Caco-2 (cell line): ENCODE data around the gene TMEM156. TPM values are rescaled to one million over a fixed set of nuclear protein-coding genes. Genes with fewer than 3 reads are reported as not detected.

Experiments used
- Bru-seq: library from RNA; stranded (reverse); fragments of 400-500 nt; gene quantifications from one replicate; lab custom pipeline; 2021; lab: Mats Ljungman, UMichigan
- BruChase-seq, 2 experiments: library from RNA; stranded (reverse); fragments of 400-500 nt; gene quantifications; one replicate each; lab custom pipeline; 2021; lab: Mats Ljungman, UMichigan
- BruUV-seq: library from RNA; stranded (reverse); fragments of 400-500 nt; replicated peaks from 2 replicates; lab custom pipeline; 2021; lab: Mats Ljungman, UMichigan
- CTCF ChIA-PET: fragments of 300-600 bp; sonication (Branson Sonifier 250); formaldehyde crosslinking; loops from one replicate; lab custom pipeline; 2022; ENCODE audit warnings: antibody characterized with exemption; lab: Charles Lee
- POLR2A ChIA-PET: fragments of 300-600 bp; sonication (Branson Sonifier 250); formaldehyde crosslinking; loops from one replicate; lab custom pipeline; 2022; ENCODE audit warnings: antibody characterized with exemption; lab: Charles Lee
- DNase-seq, 2 experiments: peaks; one replicate each; pipeline versions ENCODE4 v3.0.0 to v3.0.0-alpha.2; 2020 to 2022
- H3K27me3 ChIP-seq: replicated peaks from 2 replicates; pipeline ENCODE4 v1.6.0; 2011; ENCODE audit warnings: low read length; ENCODE audit not compliant: control insufficient read depth, insufficient read depth
- H3K36me3 ChIP-seq: 2 replicates; pipeline ENCODE4 v1.5.1; 2011; ENCODE audit warnings: low read length; ENCODE audit not compliant: control insufficient read depth, insufficient read depth
- H3K4me1 ChIP-seq: fragments of 250-450 bp; sonication (Bioruptor Pico); 2 replicates; pipeline ENCODE4 v1.5.1; 2020; ENCODE audit warnings: mild to moderate bottlenecking
- H3K4me3 ChIP-seq: 2 replicates; pipeline ENCODE4 v1.5.1; 2011; ENCODE audit warnings: low read depth, mild to moderate bottlenecking, control low read depth, low read length
- H3K9me3 ChIP-seq: fragments of 250-450 bp; sonication (Bioruptor Pico); 2 replicates; pipeline ENCODE4 v1.5.1; 2020; ENCODE audit warnings: mild to moderate bottlenecking, moderate library complexity
- H3K27ac Mint-ChIP-seq: one replicate; pipeline ENCODE4 v1.8.0; 2022; ENCODE audit warnings: mixed read lengths; ENCODE audit not compliant: unreplicated experiment
- H3K27me3 Mint-ChIP-seq: one replicate; pipeline ENCODE4 v1.8.0; 2022; ENCODE audit warnings: mixed read lengths; ENCODE audit not compliant: insufficient read depth, unreplicated experiment
- H3K36me3 Mint-ChIP-seq: one replicate; pipeline ENCODE4 v1.8.0; 2022; ENCODE audit warnings: mild to moderate bottlenecking, mixed read lengths; ENCODE audit not compliant: insufficient read depth, unreplicated experiment
- H3K4me1 Mint-ChIP-seq: one replicate; pipeline ENCODE4 v1.8.0; 2022; ENCODE audit warnings: low read depth, mixed read lengths; ENCODE audit not compliant: unreplicated experiment
- H3K4me3 Mint-ChIP-seq: one replicate; pipeline ENCODE4 v1.8.0; 2022; ENCODE audit warnings: mild to moderate bottlenecking, moderate library complexity, mixed read lengths; ENCODE audit not compliant: unreplicated experiment
- H3K9me3 Mint-ChIP-seq: one replicate; pipeline ENCODE4 v1.8.0; 2022; ENCODE audit warnings: mixed read lengths; ENCODE audit not compliant: unreplicated experiment
- intact Hi-C: fragments of 100-400 bp; cut with micrococcal nuclease; formaldehyde crosslinking; loops from one replicate; pipeline ENCODE4 v1.10.0; 2022; ENCODE audit not compliant: unreplicated experiment
- long read RNA-seq: library from polyadenylated mRNA; stranded (forward); transcript quantifications from one replicate; pipeline ENCODE4 v2.0.0, GENCODE V29; 2022
- total RNA-seq: library from RNA; stranded (reverse); gene quantifications from 2 replicates; pipeline ENCODE4 v1.2.3, GENCODE V29; 2022
- TF ChIP-seq, protein P1 (sequence below), 2 experiments: fragments of 200-600 bp in 1 of 2; IDR thresholded peaks; 1 replicate in 1 of 2; 2 replicates in 1 of 2; pipeline versions ENCODE4 v1.5.1 to v1.8.0; 2011 to 2022; ENCODE audit warnings: antibody characterized with exemption in 1 of 2, control low read depth in 1 of 2, inconsistent platforms in 1 of 2, low read depth in 1 of 2, low read length in 1 of 2, mild to moderate bottlenecking in 1 of 2, moderate library complexity in 1 of 2; ENCODE audit not compliant: insufficient read depth in 1 of 2, severe bottlenecking in 1 of 2, unreplicated experiment in 1 of 2

Gene TMEM156, protein sequence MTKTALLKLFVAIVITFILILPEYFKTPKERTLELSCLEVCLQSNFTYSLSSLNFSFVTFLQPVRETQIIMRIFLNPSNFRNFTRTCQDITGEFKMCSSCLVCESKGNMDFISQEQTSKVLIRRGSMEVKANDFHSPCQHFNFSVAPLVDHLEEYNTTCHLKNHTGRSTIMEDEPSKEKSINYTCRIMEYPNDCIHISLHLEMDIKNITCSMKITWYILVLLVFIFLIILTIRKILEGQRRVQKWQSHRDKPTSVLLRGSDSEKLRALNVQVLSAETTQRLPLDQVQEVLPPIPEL
- total RNA-seq (not detected in 2 replicates), Bru-seq, nascent RNA (percentile 4 among the genes with signal in this experiment), BruChase-seq, experiment 1, labeled RNA remaining after a 2-hour chase (percentile 9 among the genes with signal in this experiment), BruChase-seq, experiment 2, labeled RNA remaining after a 6-hour chase (percentile 5 among the genes with signal in this experiment)
- long read RNA-seq = 0 reads

DNA sequence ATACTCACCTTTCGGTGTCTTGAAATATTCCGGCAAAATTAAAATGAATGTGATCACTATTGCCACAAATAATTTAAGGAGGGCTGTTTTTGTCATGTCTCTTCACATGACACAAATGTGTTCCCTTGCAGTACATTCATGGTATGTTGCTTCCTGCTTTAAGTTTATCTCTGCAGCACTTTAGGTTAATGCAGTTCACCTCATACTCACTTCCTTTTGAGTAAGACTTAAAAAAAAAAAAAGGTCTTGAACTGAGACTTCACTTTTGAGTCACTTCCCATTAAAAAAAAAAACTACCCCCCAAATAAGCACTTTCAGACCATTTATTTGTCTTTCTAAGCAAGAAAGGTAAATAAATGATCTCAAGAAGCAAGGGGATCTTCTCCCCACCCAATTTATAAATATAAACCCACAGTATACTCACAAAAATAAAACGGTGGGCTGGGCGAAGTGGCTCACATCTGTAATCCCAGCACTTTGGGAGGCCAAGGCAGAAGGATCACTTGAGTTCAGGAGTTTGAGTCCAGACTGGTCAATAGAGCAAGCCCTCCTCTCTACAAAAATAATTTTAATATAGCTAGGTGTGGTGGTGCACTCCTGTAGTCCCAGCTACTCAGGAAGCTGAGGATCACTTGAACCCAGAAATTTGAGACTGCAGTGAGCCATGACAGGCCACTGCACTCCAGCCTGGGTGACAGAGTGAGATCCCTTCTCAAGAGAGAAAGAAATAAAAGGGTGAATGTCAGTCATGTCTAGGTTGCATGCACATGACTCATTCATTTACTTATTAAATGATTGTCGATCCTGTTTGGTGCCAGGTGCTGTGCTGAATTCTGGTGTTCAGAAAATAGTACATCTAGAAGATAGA lies at the start of gene TMEM156:
TSS of gene TMEM156 (minus strand) at position 192 of the 868 bp plus-strand sequence. CDS start at position 96, 96 bp downstream.
- no TSS peak for BruUV-seq
- Mint-ChIP-seq H3K27ac (no peak within 1 kb of the TSS), H3K36me3 (no peaks in the 10 kb centered on the region), H3K4me1 (peaks cover 8% of the 10 kb centered on the region), H3K27me3 (no peaks in the 10 kb centered on the region), H3K9me3 (no peaks in the 10 kb centered on the region), H3K4me3 (no peak within 1 kb of the TSS)
- no peaks in the 10 kb centered on the region for H3K27me3 ChIP-seq
- no peak for DNase-seq
- CTCF ChIA-PET = no interaction called here
- TF ChIP-seq, protein P1, sequence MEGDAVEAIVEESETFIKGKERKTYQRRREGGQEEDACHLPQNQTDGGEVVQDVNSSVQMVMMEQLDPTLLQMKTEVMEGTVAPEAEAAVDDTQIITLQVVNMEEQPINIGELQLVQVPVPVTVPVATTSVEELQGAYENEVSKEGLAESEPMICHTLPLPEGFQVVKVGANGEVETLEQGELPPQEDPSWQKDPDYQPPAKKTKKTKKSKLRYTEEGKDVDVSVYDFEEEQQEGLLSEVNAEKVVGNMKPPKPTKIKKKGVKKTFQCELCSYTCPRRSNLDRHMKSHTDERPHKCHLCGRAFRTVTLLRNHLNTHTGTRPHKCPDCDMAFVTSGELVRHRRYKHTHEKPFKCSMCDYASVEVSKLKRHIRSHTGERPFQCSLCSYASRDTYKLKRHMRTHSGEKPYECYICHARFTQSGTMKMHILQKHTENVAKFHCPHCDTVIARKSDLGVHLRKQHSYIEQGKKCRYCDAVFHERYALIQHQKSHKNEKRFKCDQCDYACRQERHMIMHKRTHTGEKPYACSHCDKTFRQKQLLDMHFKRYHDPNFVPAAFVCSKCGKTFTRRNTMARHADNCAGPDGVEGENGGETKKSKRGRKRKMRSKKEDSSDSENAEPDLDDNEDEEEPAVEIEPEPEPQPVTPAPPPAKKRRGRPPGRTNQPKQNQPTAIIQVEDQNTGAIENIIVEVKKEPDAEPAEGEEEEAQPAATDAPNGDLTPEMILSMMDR (IDR thresholded peaks at IDR 0.05; ENCODE audit: insufficient read depth in 1 of 2, low read depth in 1 of 2, low read length in 1 of 2, severe bottlenecking in 1 of 2, unreplicated experiment in 1 of 2) = no peak
- H3K36me3 ChIP-seq = no peaks in the 10 kb centered on the region
- H3K4me3 ChIP-seq = no peak within 1 kb of the TSS
- no peaks in the 10 kb centered on the region for H3K4me1 ChIP-seq
- POLR2A ChIA-PET = no interaction called here
- intact Hi-C loops = no loop called here
- no peaks in the 10 kb centered on the region for H3K9me3 ChIP-seq

DNA sequence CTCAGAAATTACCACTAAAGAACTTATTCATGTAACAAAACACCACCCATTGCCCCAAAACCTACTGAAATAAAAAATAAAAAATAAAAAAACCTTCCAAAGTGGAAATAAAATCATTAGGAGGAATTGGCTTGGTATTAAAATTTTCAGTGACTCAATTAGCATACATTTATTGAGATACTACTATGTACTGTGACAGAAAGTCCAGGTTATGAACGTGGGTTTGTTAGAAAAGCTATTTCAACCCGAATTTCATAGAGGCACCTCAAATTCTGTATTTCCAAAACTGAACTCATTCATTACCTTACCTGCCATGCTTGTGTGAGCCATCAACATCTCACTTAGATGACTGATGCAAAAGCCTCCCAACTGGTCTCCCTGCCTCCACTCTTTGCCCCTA lies 46.6 kb upstream of the TMEM156 start:
- no peak overlapping the region for H3K4me3 ChIP-seq
- H3K9me3 ChIP-seq = no peaks in the 10 kb centered on the region
- Mint-ChIP-seq H3K4me3 (no peak overlapping the region), H3K27ac (no peak overlapping the region), H3K4me1 (no peaks in the 10 kb centered on the region), H3K9me3 (no peaks in the 10 kb centered on the region), H3K27me3 (no peaks in the 10 kb centered on the region), H3K36me3 (peaks cover 42% of the 10 kb centered on the region)
- ChIA-PET CTCF (no interaction called here), POLR2A (no interaction called here)
- no TSS peak for BruUV-seq
- H3K27me3 ChIP-seq = no peaks in the 10 kb centered on the region
- no peak for DNase-seq
- TF ChIP-seq, protein P1 (IDR thresholded peaks at IDR 0.05; ENCODE audit: insufficient read depth in 1 of 2, low read depth in 1 of 2, low read length in 1 of 2, severe bottlenecking in 1 of 2, unreplicated experiment in 1 of 2) = no peak
- H3K36me3 ChIP-seq = no peaks in the 10 kb centered on the region
- no peaks in the 10 kb centered on the region for H3K4me1 ChIP-seq
- intact Hi-C loops = no loop called here

DNA sequence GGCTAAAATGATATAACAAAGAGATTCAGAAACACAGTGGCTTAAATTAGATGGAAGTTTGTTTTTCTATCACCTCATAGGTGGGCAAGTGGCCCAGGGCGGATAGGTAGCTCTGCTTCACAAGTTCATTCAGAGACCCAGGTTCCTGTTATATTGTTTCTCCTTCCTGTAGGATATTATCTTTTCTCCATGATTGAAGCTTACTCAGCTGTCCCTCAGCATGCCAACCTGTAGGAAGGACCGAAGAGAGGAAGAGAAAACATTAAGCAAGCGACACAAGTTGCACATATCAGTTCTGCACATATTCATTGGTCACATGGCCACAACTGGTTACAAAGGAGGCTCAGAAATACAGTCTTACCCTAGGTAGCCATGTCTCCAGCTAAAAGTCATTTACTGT lies 36.7 kb upstream of the TMEM156 start:
- peaks cover 4% of the 10 kb centered on the region for H3K36me3 Mint-ChIP-seq
- intact Hi-C loops = no loop called here
- ChIA-PET CTCF (no interaction called here), POLR2A (no interaction called here)
- H3K9me3 ChIP-seq = no peaks in the 10 kb centered on the region
- no peak for DNase-seq
- BruUV-seq = no TSS peak
- TF ChIP-seq, protein P1 (IDR thresholded peaks at IDR 0.05; ENCODE audit: insufficient read depth in 1 of 2, low read depth in 1 of 2, low read length in 1 of 2, severe bottlenecking in 1 of 2, unreplicated experiment in 1 of 2) = no peak
- H3K36me3 ChIP-seq = no peaks in the 10 kb centered on the region
- H3K4me1 Mint-ChIP-seq = no peaks in the 10 kb centered on the region
- H3K4me3 ChIP-seq = no peak overlapping the region
- no peaks in the 10 kb centered on the region for H3K9me3 Mint-ChIP-seq
- no peaks in the 10 kb centered on the region for H3K4me1 ChIP-seq
- no peaks in the 10 kb centered on the region for H3K27me3 Mint-ChIP-seq
- no peaks in the 10 kb centered on the region for H3K27me3 ChIP-seq
- H3K27ac Mint-ChIP-seq = no peak overlapping the region
- no peak overlapping the region for H3K4me3 Mint-ChIP-seq
